Gastroesophageal sphincter (tissue), 4 donors: Measurements from ENCODE around the gene COPZ1. TPM values are rescaled to one million over a fixed set of nuclear protein-coding genes. Genes with fewer than 3 reads are reported as not detected.

ENCODE experiments used
- ATAC-seq: fragments of 150-250 bp; one replicate; pipeline ENCODE4 v1.9.1; 2016; ENCODE audit warnings: mild to moderate bottlenecking, moderate library complexity
- H3K27ac ChIP-seq, 4 donors: fragments of 200-600 bp; sonication (generic) in 3 of 4; 1 replicate in 3 of 4; 2 replicates in 1 of 4; pipeline ENCODE4 v1.5.1; 2016 to 2019
- H3K27me3 ChIP-seq: fragments of 200-600 bp; sonication (generic); one replicate; pipeline ENCODE4 v1.5.1; 2019
- H3K36me3 ChIP-seq, 2 donors: fragments of 200-600 bp; sonication (generic); one replicate each; pipeline ENCODE4 v1.5.1; 2019; ENCODE audit warnings: control low read depth in 1 of 2
- H3K4me1 ChIP-seq, 3 donors: fragments of 200-600 bp; sonication (generic); 1 replicate in 2 of 3; 2 replicates in 1 of 3; pipeline ENCODE4 v1.5.1; 2016 to 2019; ENCODE audit warnings: control low read depth in 2 of 3
- H3K4me3 ChIP-seq, 2 donors: fragments of 200-600 bp; sonication (generic); one replicate each; pipeline ENCODE4 v1.5.1; 2019; ENCODE audit warnings: mild to moderate bottlenecking in 1 of 2, moderate library complexity in 1 of 2
- H3K9me3 ChIP-seq, 3 donors: fragments of 200-600 bp; sonication (generic); one replicate each; pipeline ENCODE4 v1.5.1; 2017 to 2019; ENCODE audit warnings: control low read depth in 2 of 3
- EP300 ChIP-seq: sonication (generic); formaldehyde crosslinking; IDR thresholded peaks from one replicate; pipeline ENCODE4 v1.6.1; 2017; ENCODE audit warnings: antibody characterized with exemption, mild to moderate bottlenecking
- POLR2A ChIP-seq, 2 donors: fragments of 450-650 bp; IDR thresholded peaks; one replicate each; pipeline ENCODE4 v1.6.1; 2017; ENCODE audit warnings: antibody characterized with exemption in 2 of 2, mild to moderate bottlenecking in 2 of 2, moderate library complexity in 1 of 2
- POLR2AphosphoS5 ChIP-seq: sonication (generic); formaldehyde crosslinking; IDR thresholded peaks from one replicate; pipeline ENCODE4 v1.6.1; 2017; ENCODE audit warnings: antibody characterized with exemption
- WGBS, 2 donors: methylation state at CpG; one replicate each; pipeline ENCODE4 v1.1.5; 2018; ENCODE audit warnings: low coverage in 1 of 2; 5-methylcytosine and 5-hydroxymethylcytosine counted together
- total RNA-seq, 4 donors: library from RNA; depleted of rRNA; stranded (reverse); fragments of >200 nt; gene quantifications; one replicate each; pipeline ENCODE4 v1.1.0, GENCODE V29; 2016
- TF ChIP-seq, protein P1 (sequence below), 4 experiments: fragments of 200-600 bp in 2 of 4; fragments of 450-650 bp in 2 of 4; sonication (generic) in 1 of 4; IDR thresholded peaks; one replicate each; pipeline ENCODE4 v1.5.1; 2017 to 2019; ENCODE audit warnings: antibody characterized with exemption in 4 of 4, mild to moderate bottlenecking in 2 of 4, moderate library complexity in 2 of 4

The COPZ1 gene
- total RNA-seq, 4 donors from 2014 or later = 47.0 to 138 (median 57.5) TPM

DNA sequence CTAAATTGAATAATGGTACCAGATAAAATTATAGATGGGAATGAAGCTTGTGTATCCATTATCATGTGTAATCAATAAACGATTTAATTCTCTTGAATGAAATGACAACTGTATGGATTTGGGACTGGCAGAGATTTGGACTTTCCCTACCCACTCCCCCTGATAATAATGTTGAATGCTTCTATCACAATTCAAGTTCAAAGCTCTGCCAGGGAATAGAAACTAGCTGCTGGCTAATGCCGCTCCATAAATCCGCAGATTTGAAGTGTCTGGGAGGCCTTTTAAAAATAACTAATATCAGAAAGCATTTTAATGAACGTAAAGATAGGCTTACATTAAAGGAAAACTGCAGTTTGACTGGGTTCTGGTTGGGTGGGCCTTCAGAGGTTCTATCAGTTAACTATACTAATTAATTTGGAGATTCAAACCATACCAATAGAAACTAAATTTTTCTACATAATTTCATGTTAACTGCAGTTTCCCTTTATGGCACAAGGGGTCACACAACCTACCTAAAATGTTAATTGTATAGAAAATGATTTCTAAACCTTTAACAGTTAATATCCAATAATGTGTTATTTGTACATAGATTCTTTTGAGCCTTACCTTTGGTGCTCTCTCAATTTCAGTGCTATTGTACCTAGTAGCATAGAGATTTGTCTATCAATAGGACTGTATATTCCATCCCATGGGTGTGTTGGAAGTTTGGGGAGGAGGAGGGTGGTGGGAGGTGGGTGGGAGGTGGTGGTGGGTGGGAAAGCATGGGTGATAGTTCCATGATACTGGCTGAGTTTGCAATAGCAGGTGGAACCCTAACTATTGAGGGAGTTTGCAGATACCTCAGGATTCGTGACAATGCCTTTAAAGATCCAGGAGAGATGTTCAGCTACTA is 39.5 kb upstream of the COPZ1 start:
- no peak overlapping the region for H3K4me3 ChIP-seq
- H3K27ac ChIP-seq = no peak overlapping the region
- H3K27me3 ChIP-seq = no peaks in the 10 kb centered on the region
- peaks cover 22 to 68% (median 34%) of the 10 kb centered on the region in 3 donors for H3K4me1 ChIP-seq
- H3K36me3 ChIP-seq = peaks cover 20 to 83% of the 10 kb centered on the region in 2 donors
- ATAC-seq = no peak
- 45 to 51% methylated on average over 5 of the region's 5 CpGs for WGBS, 2 donors
- no peaks in the 10 kb centered on the region for H3K9me3 ChIP-seq
- TF ChIP-seq, protein P1, sequence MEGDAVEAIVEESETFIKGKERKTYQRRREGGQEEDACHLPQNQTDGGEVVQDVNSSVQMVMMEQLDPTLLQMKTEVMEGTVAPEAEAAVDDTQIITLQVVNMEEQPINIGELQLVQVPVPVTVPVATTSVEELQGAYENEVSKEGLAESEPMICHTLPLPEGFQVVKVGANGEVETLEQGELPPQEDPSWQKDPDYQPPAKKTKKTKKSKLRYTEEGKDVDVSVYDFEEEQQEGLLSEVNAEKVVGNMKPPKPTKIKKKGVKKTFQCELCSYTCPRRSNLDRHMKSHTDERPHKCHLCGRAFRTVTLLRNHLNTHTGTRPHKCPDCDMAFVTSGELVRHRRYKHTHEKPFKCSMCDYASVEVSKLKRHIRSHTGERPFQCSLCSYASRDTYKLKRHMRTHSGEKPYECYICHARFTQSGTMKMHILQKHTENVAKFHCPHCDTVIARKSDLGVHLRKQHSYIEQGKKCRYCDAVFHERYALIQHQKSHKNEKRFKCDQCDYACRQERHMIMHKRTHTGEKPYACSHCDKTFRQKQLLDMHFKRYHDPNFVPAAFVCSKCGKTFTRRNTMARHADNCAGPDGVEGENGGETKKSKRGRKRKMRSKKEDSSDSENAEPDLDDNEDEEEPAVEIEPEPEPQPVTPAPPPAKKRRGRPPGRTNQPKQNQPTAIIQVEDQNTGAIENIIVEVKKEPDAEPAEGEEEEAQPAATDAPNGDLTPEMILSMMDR (IDR thresholded peaks at IDR 0.05) = peak in 2 of 4 experiments; percentile 21 to 22
- TF ChIP-seq POLR2A (IDR thresholded peaks at IDR 0.05) = no peak

DNA sequence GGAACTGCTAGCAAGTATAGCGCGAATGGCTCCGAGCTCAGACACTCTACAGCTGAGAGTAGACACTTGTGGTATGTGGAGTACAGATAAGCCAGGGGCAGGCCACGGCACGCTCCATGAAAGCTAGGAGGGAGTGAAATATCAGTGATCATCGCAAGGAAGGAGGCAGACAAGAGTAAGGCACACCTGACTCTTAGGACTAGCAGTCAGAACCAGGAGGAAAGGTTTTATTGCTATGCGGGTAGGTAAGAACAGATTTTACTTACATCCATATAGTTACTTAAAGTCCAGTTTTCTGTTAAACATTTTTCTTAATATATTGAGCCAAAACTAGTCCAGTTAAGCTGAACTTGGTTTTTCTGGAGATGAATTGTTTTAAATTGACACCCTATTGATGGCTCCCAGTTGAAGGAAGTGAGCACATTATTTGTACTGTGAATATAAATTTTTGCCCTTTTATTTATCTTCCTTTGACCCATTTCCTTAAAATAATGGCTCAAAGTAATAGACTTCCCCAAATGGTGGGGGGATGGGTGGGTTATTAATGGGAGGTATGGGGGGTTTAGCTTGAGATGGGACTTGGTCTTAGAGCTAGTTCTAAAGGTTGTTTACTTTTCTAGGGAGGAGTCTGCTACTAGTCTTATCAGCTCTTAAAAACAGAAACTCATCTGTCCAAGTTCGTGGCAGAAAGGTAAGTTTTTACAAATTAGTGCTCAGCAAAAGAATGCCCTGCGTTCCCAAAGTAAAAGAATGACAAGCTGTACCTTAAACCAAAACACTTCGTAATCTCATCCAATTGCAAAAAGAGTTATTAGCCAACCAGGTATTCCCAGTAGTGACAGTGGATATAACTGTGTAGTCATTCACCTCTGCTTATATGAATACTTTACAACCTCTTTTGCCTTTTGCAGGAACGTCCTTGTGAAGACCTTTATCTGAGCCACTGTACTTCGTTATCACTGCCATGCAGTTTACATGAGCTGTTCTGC is 38.6 kb upstream of the COPZ1 start:
- peak overlapping the region in 1 of 4 donors; percentile 3 for H3K27ac ChIP-seq
- TF ChIP-seq, protein P1 (IDR thresholded peaks at IDR 0.05) = no peak
- no peak for TF ChIP-seq EP300
- no peak for TF ChIP-seq POLR2A (IDR thresholded peaks at IDR 0.05)
- no peak for TF ChIP-seq POLR2AphosphoS5
- H3K4me3 ChIP-seq = no peak overlapping the region
- peaks cover 20 to 83% of the 10 kb centered on the region in 2 donors for H3K36me3 ChIP-seq
- H3K4me1 ChIP-seq = peaks cover 22 to 66% (median 34%) of the 10 kb centered on the region in 3 donors
- no peaks in the 10 kb centered on the region for H3K9me3 ChIP-seq
- ATAC-seq = no peak
- WGBS, 2 donors = 48% methylated on average over 9 to 12 of the region's 12 CpGs
- H3K27me3 ChIP-seq = no peaks in the 10 kb centered on the region

DNA sequence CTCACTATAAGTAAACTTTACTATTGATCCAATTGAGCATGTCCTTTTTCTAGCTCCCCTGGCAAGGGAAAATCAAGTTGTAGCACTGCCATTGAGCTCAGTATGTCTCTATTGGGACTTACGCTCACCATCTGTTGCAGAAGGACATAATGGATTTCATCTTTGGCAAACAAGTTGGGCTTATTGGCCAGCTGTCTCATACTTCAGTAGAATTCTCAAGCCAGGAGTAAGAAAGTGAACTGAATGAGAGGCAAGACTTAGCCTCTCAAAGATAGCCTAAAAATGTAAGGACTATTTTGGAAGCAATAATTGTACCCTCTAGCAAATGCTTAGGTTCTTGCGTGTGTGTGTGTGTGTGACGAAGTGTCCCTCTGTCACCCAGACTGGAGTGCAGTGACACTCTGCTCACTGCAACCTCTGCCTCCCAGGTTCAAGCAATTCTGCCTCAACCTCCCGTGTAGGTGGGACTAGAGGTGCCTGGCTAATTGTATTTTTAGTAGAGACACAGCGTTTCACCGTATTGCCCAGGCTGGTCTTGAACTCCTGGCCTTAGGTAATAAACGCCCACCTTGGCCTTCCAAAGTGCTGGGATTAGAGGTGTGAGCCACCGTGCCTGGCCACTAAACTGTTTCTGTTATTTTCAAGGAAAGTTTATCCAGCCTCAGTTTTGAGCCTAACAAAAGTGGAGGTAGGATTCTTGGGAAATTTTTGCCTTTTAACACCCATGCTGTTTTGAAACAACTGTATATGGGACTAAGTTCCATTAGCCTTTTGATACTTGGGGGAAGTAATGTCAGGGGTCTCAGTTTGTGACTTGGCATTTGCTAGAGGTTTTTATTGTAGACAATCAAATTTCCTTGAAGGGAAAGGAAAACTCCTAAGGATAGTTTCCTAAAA is 37.4 kb upstream of the COPZ1 start:
- TF ChIP-seq, protein P1 (IDR thresholded peaks at IDR 0.05) = no peak
- no peak for TF ChIP-seq EP300
- no peak for TF ChIP-seq POLR2A (IDR thresholded peaks at IDR 0.05)
- no peak for TF ChIP-seq POLR2AphosphoS5
- Histone ChIP-seq H3K27ac (no peak overlapping the region), H3K27me3 (no peaks in the 10 kb centered on the region), H3K4me3 (no peak overlapping the region), H3K9me3 (no peaks in the 10 kb centered on the region), H3K36me3 (peaks cover 17 to 71% of the 10 kb centered on the region in 2 donors), H3K4me1 (peaks cover 18 to 54% (median 24%) of the 10 kb centered on the region in 3 donors)
- WGBS, 2 donors = 49 to 50% methylated on average over 7 of the region's 8 CpGs
- no peak for ATAC-seq

DNA sequence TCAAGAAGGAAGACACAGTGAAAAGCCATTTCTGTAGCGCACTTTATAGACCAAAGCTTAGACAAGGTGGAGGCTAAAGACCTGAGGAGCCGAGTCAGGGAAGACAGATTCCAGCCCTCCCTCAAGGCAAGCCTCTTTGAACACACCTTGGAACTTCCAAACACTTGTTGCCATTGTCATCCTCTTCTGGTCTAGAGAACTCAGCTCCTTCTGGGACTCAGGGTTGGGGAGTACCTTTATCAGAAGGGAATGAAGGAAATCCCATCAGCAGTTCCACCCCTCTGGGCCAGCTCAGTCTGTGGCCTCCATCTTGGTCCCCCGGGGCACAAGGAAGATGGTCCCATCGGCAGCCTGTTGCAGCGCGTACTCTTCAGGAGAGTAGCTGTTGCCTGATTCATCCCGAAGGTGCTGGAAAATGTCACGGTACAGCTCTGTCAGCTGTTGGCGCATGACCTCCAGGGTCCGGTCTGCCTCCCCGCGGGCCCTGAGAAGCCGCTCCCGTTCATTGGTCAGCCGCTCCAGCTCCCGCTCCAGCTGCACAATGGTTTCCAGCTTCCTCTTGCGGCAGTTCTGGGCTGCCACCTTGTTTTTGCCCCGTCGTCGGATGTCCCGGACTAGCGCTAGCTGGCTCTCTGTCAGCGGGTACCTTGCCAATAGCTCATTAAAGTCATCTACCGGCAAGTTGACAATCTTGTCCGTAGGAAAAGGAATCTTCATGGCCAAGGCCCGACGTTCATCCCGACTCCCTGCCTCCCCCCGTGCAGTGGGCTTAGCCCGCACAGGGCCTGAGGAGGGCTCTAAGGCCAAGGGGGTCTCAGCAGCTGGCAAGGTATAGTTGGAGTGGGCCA is 32.6 kb upstream of the COPZ1 start:
- H3K4me3 ChIP-seq = no peak overlapping the region
- peaks cover 0 to 6% (median 0%) of the 10 kb centered on the region in 3 donors for H3K4me1 ChIP-seq
- ATAC-seq = no peak
- H3K9me3 ChIP-seq = no peaks in the 10 kb centered on the region
- peaks cover 7% of the 10 kb centered on the region for H3K27me3 ChIP-seq
- whole genome bisulfite sequencing, 2 donors = 83 to 95% methylated on average over 1 to 4 of the region's 30 CpGs
- H3K27ac ChIP-seq = no peak overlapping the region
- peaks cover 0 to 23% of the 10 kb centered on the region in 2 donors for H3K36me3 ChIP-seq
- TF ChIP-seq POLR2A (IDR thresholded peaks at IDR 0.05) (no peak), POLR2AphosphoS5 (no peak), EP300 (no peak)
- TF ChIP-seq, protein P1 (IDR thresholded peaks at IDR 0.05) = no peak
